IMR-90 (cell line): ENCODE results near the gene CTF1. TPM values are rescaled to one million over a fixed set of nuclear protein-coding genes. Genes with fewer than 3 reads are reported as not detected.

ENCODE experiments used
- ATAC-seq: fragments of 200-7000 bp; cut with Tn5 transposase; 2 replicates; pipeline ENCODE4 v1.9.1; 2020; ENCODE audit warnings: low read depth, mild to moderate bottlenecking, moderate library complexity
- BruUV-seq: library from RNA; stranded (reverse); fragments of 400-500 nt; replicated peaks from 2 replicates; lab custom pipeline; 2021; lab: Mats Ljungman, UMichigan
- CTCF ChIA-PET: fragments of 300-600 bp; formaldehyde crosslinking; extraction: SDS; loops from one replicate; lab custom pipeline; 2021; ENCODE audit warnings: antibody characterized with exemption; lab: Yijun Ruan, JAX
- POLR2A ChIA-PET: fragments of 300-600 bp; sonication (Branson Sonifier 250); formaldehyde crosslinking; loops from one replicate; lab custom pipeline; 2022; ENCODE audit warnings: antibody characterized with exemption; ENCODE audit not compliant: unreplicated experiment; lab: Charles Lee
- DNase-seq: peaks from one replicate; pipeline ENCODE4 v3.0.0; 2013
- H2AFZ ChIP-seq: replicated peaks from 2 replicates; pipeline ENCODE3; 2013; ENCODE audit warnings: low read length, mild to moderate bottlenecking; ENCODE audit not compliant: poor library complexity
- H2AK5ac ChIP-seq: 2 replicates; pipeline ENCODE4 v1.6.1; 2013; ENCODE audit warnings: low read depth, low read length, inconsistent platforms
- H2AK9ac ChIP-seq: replicated peaks from 2 replicates; pipeline ENCODE3; 2013; ENCODE audit warnings: mild to moderate bottlenecking, low read depth, low read length, moderate library complexity; ENCODE audit not compliant: poor library complexity
- H2BK120ac ChIP-seq: 2 replicates; pipeline ENCODE4 v1.6.1; 2013; ENCODE audit warnings: low read depth, low read length, inconsistent platforms
- H2BK15ac ChIP-seq: 3 replicates; pipeline ENCODE4 v1.6.1; 2013; ENCODE audit warnings: low read depth, low read length, inconsistent platforms
- H2BK20ac ChIP-seq: 2 replicates; pipeline ENCODE4 v1.6.1; 2013; ENCODE audit warnings: low read depth, mild to moderate bottlenecking, inconsistent platforms, low read length, moderate library complexity
- H2BK5ac ChIP-seq: 2 replicates; pipeline ENCODE4 v1.6.1; 2013; ENCODE audit warnings: mild to moderate bottlenecking, low read depth, low read length, inconsistent platforms; ENCODE audit not compliant: poor library complexity, severe bottlenecking
- H3K14ac ChIP-seq: replicated peaks from 2 replicates; pipeline ENCODE4 v1.6.1; 2013; ENCODE audit warnings: low read depth, low read length, inconsistent platforms
- H3K18ac ChIP-seq: 2 replicates; pipeline ENCODE4 v1.6.1; 2013; ENCODE audit warnings: low read depth, low read length, control low read depth
- H3K23ac ChIP-seq: 2 replicates; pipeline ENCODE4 v1.6.1; 2013; ENCODE audit warnings: low read depth, low read length, inconsistent platforms
- H3K27ac ChIP-seq: 2 replicates; pipeline ENCODE4 v1.5.1; 2013; ENCODE audit warnings: mild to moderate bottlenecking, control low read depth, low read length; ENCODE audit not compliant: insufficient read depth
- H3K27me3 ChIP-seq: 2 replicates; pipeline ENCODE4 v1.6.1; 2013; ENCODE audit warnings: low read length; ENCODE audit not compliant: control insufficient read depth, insufficient read depth
- H3K36me3 ChIP-seq: 2 replicates; pipeline ENCODE4 v1.6.1; 2013; ENCODE audit warnings: low read length, mixed read lengths; ENCODE audit not compliant: control insufficient read depth, insufficient read depth
- H3K4ac ChIP-seq: 2 replicates; pipeline ENCODE4 v1.6.1; 2013; ENCODE audit warnings: low read depth, low read length, inconsistent platforms
- H3K4me1 ChIP-seq: 2 replicates; pipeline ENCODE4 v1.6.1; 2013; ENCODE audit warnings: low read length, mixed read lengths; ENCODE audit not compliant: control insufficient read depth, insufficient read depth
- H3K4me2 ChIP-seq: 2 replicates; pipeline ENCODE4 v1.6.1; 2013; ENCODE audit warnings: low read depth, mild to moderate bottlenecking, control low read depth, low read length, moderate library complexity
- H3K4me3 ChIP-seq: 2 replicates; pipeline ENCODE4 v1.5.1; 2013; ENCODE audit warnings: low read depth, mild to moderate bottlenecking, control low read depth, low read length, moderate library complexity; ENCODE audit not compliant: insufficient read depth
- H3K56ac ChIP-seq: 2 replicates; pipeline ENCODE4 v1.6.1; 2013; ENCODE audit warnings: low read length, inconsistent platforms; ENCODE audit not compliant: insufficient read depth; ENCODE audit errors: extremely low read depth
- H3K79me1 ChIP-seq, 2 experiments: 2 replicates each; pipeline ENCODE4 v1.6.1; 2013; ENCODE audit warnings: low read length in 2 of 2, inconsistent platforms in 1 of 2, low read depth in 1 of 2
- H3K9ac ChIP-seq: 2 replicates; pipeline ENCODE4 v1.6.1; 2013; ENCODE audit warnings: low read depth, low read length, control low read depth
- H3K9me1 ChIP-seq: 2 replicates; pipeline ENCODE4 v1.6.1; 2013; ENCODE audit warnings: low read length, inconsistent platforms; ENCODE audit not compliant: insufficient read depth
- H3K9me3 ChIP-seq: 2 replicates; pipeline ENCODE4 v1.6.1; 2013; ENCODE audit warnings: low read length; ENCODE audit not compliant: control insufficient read depth, insufficient read depth
- H4K20me1 ChIP-seq: 2 replicates; pipeline ENCODE4 v1.6.1; 2013; ENCODE audit warnings: low read length, inconsistent platforms; ENCODE audit not compliant: insufficient read depth
- H4K5ac ChIP-seq: 2 replicates; pipeline ENCODE4 v1.6.1; 2013; ENCODE audit warnings: mild to moderate bottlenecking, low read depth, low read length, control low read depth
- H4K8ac ChIP-seq, 2 experiments: 2 replicates each; pipeline ENCODE4 v1.6.1; 2013; ENCODE audit warnings: low read depth in 2 of 2, low read length in 2 of 2, control low read depth in 1 of 2, inconsistent platforms in 1 of 2
- H4K91ac ChIP-seq: 2 replicates; pipeline ENCODE4 v1.6.1; 2013; ENCODE audit warnings: low read depth, low read length, inconsistent platforms; ENCODE audit not compliant: insufficient read depth
- BHLHE40 ChIP-seq: fragments of 150-350 bp; IDR thresholded peaks from 2 replicates; pipeline ENCODE4 v1.6.1; 2016; ENCODE audit warnings: mild to moderate bottlenecking, low read depth, low read length
- CHD1 ChIP-seq: IDR thresholded peaks from 2 replicates; pipeline ENCODE4 v1.6.1; 2012; ENCODE audit warnings: low read depth, low read length, improper control_type of control experiment
- FOS ChIP-seq: fragments of 150-350 bp; IDR thresholded peaks from 2 replicates; pipeline ENCODE4 v1.6.1; 2016; ENCODE audit warnings: low read depth, low read length
- MAZ ChIP-seq: IDR thresholded peaks from 2 replicates; pipeline ENCODE4 v1.6.1; 2012; ENCODE audit warnings: low read depth, mild to moderate bottlenecking, low read length, improper control_type of control experiment, moderate library complexity, borderline replicate concordance
- POLR2A ChIP-seq: IDR thresholded peaks from 2 replicates; pipeline ENCODE4 v1.6.1; 2012; ENCODE audit warnings: mild to moderate bottlenecking, low read depth, low read length
- RAD21 ChIP-seq: IDR thresholded peaks from 2 replicates; pipeline ENCODE4 v1.6.1; 2012; ENCODE audit warnings: low read length, improper control_type of control experiment
- RCOR1 ChIP-seq: IDR thresholded peaks from 2 replicates; pipeline ENCODE4 v1.6.1; 2012; ENCODE audit warnings: mild to moderate bottlenecking, low read length, improper control_type of control experiment; ENCODE audit not compliant: insufficient replicate concordance
- RFX5 ChIP-seq: IDR thresholded peaks from 2 replicates; pipeline ENCODE4 v1.8.0; 2012; ENCODE audit warnings: low read depth, mild to moderate bottlenecking, low read length, moderate library complexity
- SMC3 ChIP-seq: fragments of 150-350 bp; IDR thresholded peaks from 2 replicates; pipeline ENCODE4 v1.6.1; 2016; ENCODE audit warnings: low read depth, mild to moderate bottlenecking, antibody characterized with exemption, low read length, moderate library complexity
- WGBS, 2 experiments: methylation state at CpG; one replicate each; pipeline versions ENCODE4 v1.1.5 to v1.1.7; 2013; ENCODE audit warnings: missing lambda C conversion rate in 2 of 2; ENCODE audit not compliant: insufficient read length in 1 of 2; ENCODE audit errors: extremely low coverage in 2 of 2; 5-methylcytosine and 5-hydroxymethylcytosine counted together
- dilution Hi-C: fragments of 300-500 bp; cut with HindIII; formaldehyde crosslinking; loops from one replicate; pipeline ENCODE4 v1.14.3; 2018; ENCODE audit warnings: low sequenced_read_pairs; ENCODE audit not compliant: unreplicated experiment
- in situ Hi-C: fragments of 300-500 bp; cut with MboI; formaldehyde crosslinking; loops from 3 replicates; pipeline ENCODE4 v1.14.3; 2019; ENCODE audit warnings: low sequenced_read_pairs, inconsistent platforms, mixed read lengths
- intact Hi-C: fragments of 100-400 bp; cut with micrococcal nuclease; formaldehyde crosslinking; loops from 2 replicates; pipeline ENCODE4 v1.10.0; 2022
- polyA plus RNA-seq, 3 experiments: library from polyadenylated mRNA; depleted of rRNA; stranded (reverse); fragments of >200 nt; gene quantifications; 2 replicates each; pipeline ENCODE4 v1.2.3, GENCODE V29; 2012; ENCODE audit warnings: low replicate concordance in 1 of 3
- total RNA-seq: library from RNA; depleted of rRNA; stranded (reverse); fragments of >200 nt; gene quantifications from 2 replicates; pipeline ENCODE4 v1.2.3, GENCODE V29; 2012
- TF ChIP-seq, protein P1 (sequence below): fragments of 150-350 bp; IDR thresholded peaks from 2 replicates; pipeline ENCODE4 v1.6.1; 2017; ENCODE audit warnings: mild to moderate bottlenecking, antibody characterized with exemption, low read length, low read depth
- TF ChIP-seq, protein P2 (sequence below): conservative IDR thresholded peaks from 2 replicates; pipeline ENCODE4 v1.5.1; 2012; ENCODE audit warnings: mild to moderate bottlenecking, low read depth, low read length, improper control_type of control experiment

CTF1 gene
- total and polyA plus RNA-seq, 2 of the 4 experiments (the other 2 are of a cell fraction), result 0.18 to 12.9 TPM

GRCh38 chr16:30924913-30925631 is 28.7 kb downstream of the CTF1 start (continued):
- no peak for TF ChIP-seq BHLHE40
- no peak for TF ChIP-seq RCOR1

DNA sequence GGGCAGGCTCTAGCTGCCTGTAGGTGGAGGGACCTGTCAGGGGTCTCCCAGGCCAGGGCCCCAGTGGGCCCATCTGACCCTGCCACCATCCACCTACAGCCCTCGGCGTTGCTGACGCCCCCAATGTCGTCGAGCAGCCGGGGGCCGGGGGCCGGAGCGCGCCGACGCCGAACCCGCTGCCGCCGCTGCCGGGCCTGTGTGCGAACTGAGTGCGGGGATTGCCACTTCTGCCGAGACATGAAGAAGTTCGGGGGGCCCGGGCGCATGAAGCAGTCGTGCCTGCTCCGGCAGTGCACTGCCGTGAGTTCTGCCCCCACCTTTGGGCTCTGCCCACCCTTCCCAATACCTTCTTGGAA is 29.2 kb downstream of the CTF1 start:
- no peak overlapping the region for H3K27ac ChIP-seq
- TF ChIP-seq RAD21, result no peak
- TF ChIP-seq, protein P1, sequence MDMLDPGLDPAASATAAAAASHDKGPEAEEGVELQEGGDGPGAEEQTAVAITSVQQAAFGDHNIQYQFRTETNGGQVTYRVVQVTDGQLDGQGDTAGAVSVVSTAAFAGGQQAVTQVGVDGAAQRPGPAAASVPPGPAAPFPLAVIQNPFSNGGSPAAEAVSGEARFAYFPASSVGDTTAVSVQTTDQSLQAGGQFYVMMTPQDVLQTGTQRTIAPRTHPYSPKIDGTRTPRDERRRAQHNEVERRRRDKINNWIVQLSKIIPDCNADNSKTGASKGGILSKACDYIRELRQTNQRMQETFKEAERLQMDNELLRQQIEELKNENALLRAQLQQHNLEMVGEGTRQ, result no peak
- no peak for TF ChIP-seq BHLHE40
- TF ChIP-seq, protein P2, sequence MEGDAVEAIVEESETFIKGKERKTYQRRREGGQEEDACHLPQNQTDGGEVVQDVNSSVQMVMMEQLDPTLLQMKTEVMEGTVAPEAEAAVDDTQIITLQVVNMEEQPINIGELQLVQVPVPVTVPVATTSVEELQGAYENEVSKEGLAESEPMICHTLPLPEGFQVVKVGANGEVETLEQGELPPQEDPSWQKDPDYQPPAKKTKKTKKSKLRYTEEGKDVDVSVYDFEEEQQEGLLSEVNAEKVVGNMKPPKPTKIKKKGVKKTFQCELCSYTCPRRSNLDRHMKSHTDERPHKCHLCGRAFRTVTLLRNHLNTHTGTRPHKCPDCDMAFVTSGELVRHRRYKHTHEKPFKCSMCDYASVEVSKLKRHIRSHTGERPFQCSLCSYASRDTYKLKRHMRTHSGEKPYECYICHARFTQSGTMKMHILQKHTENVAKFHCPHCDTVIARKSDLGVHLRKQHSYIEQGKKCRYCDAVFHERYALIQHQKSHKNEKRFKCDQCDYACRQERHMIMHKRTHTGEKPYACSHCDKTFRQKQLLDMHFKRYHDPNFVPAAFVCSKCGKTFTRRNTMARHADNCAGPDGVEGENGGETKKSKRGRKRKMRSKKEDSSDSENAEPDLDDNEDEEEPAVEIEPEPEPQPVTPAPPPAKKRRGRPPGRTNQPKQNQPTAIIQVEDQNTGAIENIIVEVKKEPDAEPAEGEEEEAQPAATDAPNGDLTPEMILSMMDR, result no peak
- no peak for TF ChIP-seq MAZ
- TF ChIP-seq RFX5, result no peak
- TF ChIP-seq SMC3, result no peak
- TF ChIP-seq CHD1, result no peak
- TF ChIP-seq POLR2A, result no peak
- no peak for TF ChIP-seq FOS
- H2BK5ac ChIP-seq, result no peak overlapping the region
- H3K27me3 ChIP-seq, result no peaks in the 10 kb centered on the region
- H3K4me1 ChIP-seq, result peaks cover 2% of the 10 kb centered on the region; the same call in 1 of the 2 replicates
- no peak overlapping the region for H3K4me2 ChIP-seq
- H2BK120ac ChIP-seq, result no peak overlapping the region
- H4K91ac ChIP-seq, result no peak overlapping the region
- no peak overlapping the region for H2BK20ac ChIP-seq
- POLR2A ChIA-PET, result no interaction called here
- no peak overlapping the region for H3K23ac ChIP-seq
- H4K20me1 ChIP-seq, result peaks cover 4% of the 10 kb centered on the region; the same call in 1 of the 2 replicates
- dilution Hi-C loops (no loop called here), intact Hi-C loops (no loop called here), in situ Hi-C loops (no loop called here)
- H4K8ac ChIP-seq, result no peak overlapping the region
- H3K9me1 ChIP-seq, result no peaks in the 10 kb centered on the region
- H3K9ac ChIP-seq, result no peak overlapping the region
- H3K36me3 ChIP-seq, result peaks cover 26% of the 10 kb centered on the region
- no peak overlapping the region for H3K56ac ChIP-seq
- H2AFZ ChIP-seq, result no peak overlapping the region
- DNase-seq (no peak), ATAC-seq (no peak)
- CTCF ChIA-PET, result interaction anchor here (0.9 to 1.5 kb wide), 2 partner anchors 9 to 16 kb away, joined by 3 to 4 read pairs; no protein-coding TSS in a partner anchor
- 93% methylated on average over 20 of the region's 26 CpGs; no CpG with 5 or more reads in 1 of the 2 experiments for WGBS, 2 experiments
- H4K5ac ChIP-seq, result no peak overlapping the region
- no peaks in the 10 kb centered on the region for H3K9me3 ChIP-seq
- H3K4ac ChIP-seq, result no peak overlapping the region
- BruUV-seq, result no TSS peak
- no peak overlapping the region for H2BK15ac ChIP-seq
- no peak overlapping the region for H3K4me3 ChIP-seq
- H2AK9ac ChIP-seq, result peak overlapping the region; percentile 3
- H3K79me1 ChIP-seq, result peaks cover 4 to 49% of the 10 kb centered on the region in 2 experiments; a peak in 2 of 4 replicates
- no peak overlapping the region for H3K14ac ChIP-seq
- no peak overlapping the region for H3K18ac ChIP-seq
- no peak overlapping the region for H2AK5ac ChIP-seq
